HCT116 (cell line): ENCODE results near the gene ZBTB7C. TPM values are rescaled to one million over a fixed set of nuclear protein-coding genes. Genes with fewer than 3 reads are reported as not detected.

Experiments
- ATAC-seq: fragments of 200-7000 bp; cut with Tn5 transposase; 2 replicates; pipeline ENCODE4 v1.9.1; 2020; ENCODE audit warnings: mild to moderate bottlenecking, moderate library complexity
- BruUV-seq: library from RNA; stranded (reverse); fragments of 400-500 nt; replicated peaks from 2 replicates; lab custom pipeline; 2021; lab: Mats Ljungman, UMichigan
- CTCF ChIA-PET: fragments of 300-600 bp; sonication (Branson Sonifier 250); formaldehyde crosslinking; loops from one replicate; lab custom pipeline; 2021; ENCODE audit warnings: antibody characterized with exemption; lab: Charles Lee
- POLR2A ChIA-PET: fragments of 300-600, 350-600 bp; sonication (Branson Sonifier 250); formaldehyde crosslinking; loops from one replicate; lab custom pipeline; 2021; ENCODE audit warnings: antibody characterized with exemption; lab: Charles Lee
- RAD21 ChIA-PET, 2 experiments: fragments of 300-600 bp; sonication (Branson Sonifier 250); formaldehyde crosslinking; loops; one replicate each; lab custom pipeline; 2023; ENCODE audit warnings: low total read pairs in 2 of 2; ENCODE audit not compliant: uncharacterized antibody in 2 of 2, unreplicated experiment in 2 of 2, low non-redundant PET in 1 of 2; lab: Charles Lee
- DNase-seq: peaks from one replicate; pipeline ENCODE4 v3.0.0-alpha.2; 2010; ENCODE audit warnings: low read depth, low spot score
- H2AFZ ChIP-seq: fragments of 200-600 bp; shearing (Covaris generic), sonication (generic); 2 replicates; pipeline ENCODE4 v1.6.1; 2017; ENCODE audit warnings: low read depth, mixed run types, mixed read lengths, antibody characterized with exemption, low read length; ENCODE audit not compliant: poor library complexity, severe bottlenecking
- H3K27ac ChIP-seq: 2 replicates; pipeline ENCODE4 v1.5.1; 2012; ENCODE audit warnings: low read depth, low read length
- H3K27me3 ChIP-seq: fragments of 200-600 bp; sonication (generic); 2 replicates; pipeline ENCODE4 v1.6.1; 2016; ENCODE audit warnings: mixed run types, low read length, mixed read lengths; ENCODE audit not compliant: insufficient read depth
- H3K36me3 ChIP-seq, 2 experiments: fragments of 200-500 bp in 1 of 2; fragments of 200-600 bp in 1 of 2; sonication (Bioruptor generic) in 1 of 2; sonication (generic) in 1 of 2; 2 replicates each; pipeline versions ENCODE4 v1.5.1 to v1.6.1; 2014 to 2016; ENCODE audit warnings: low read length in 2 of 2, inconsistent platforms in 1 of 2, mixed read lengths in 1 of 2, mixed run types in 1 of 2; ENCODE audit not compliant: insufficient read depth in 2 of 2, control insufficient read depth in 1 of 2
- H3K4me1 ChIP-seq, 2 experiments: fragments of 200-600 bp in 1 of 2; sonication (generic) in 1 of 2; 2 replicates each; pipeline versions ENCODE4 v1.5.1 to v1.6.1; 2012 to 2017; ENCODE audit warnings: low read length in 2 of 2, inconsistent platforms in 1 of 2, mild to moderate bottlenecking in 1 of 2, mixed read lengths in 1 of 2, mixed run types in 1 of 2, moderate library complexity in 1 of 2; ENCODE audit not compliant: insufficient read depth in 2 of 2, control insufficient read depth in 1 of 2
- H3K4me2 ChIP-seq: fragments of 200-600 bp; sonication (generic); 2 replicates; pipeline ENCODE4 v1.6.1; 2017; ENCODE audit warnings: mixed run types, low read length, mixed read lengths
- H3K4me3 ChIP-seq, 2 experiments: fragments of 200-600 bp in 1 of 2; sonication (generic) in 1 of 2; replicated peaks in 1 of 2; 2 replicates each; pipeline ENCODE4 v1.5.1; 2011 to 2016; ENCODE audit warnings: low read length in 2 of 2, control low read depth in 1 of 2, low read depth in 1 of 2, mild to moderate bottlenecking in 1 of 2, mixed read lengths in 1 of 2, mixed run types in 1 of 2
- H3K79me2 ChIP-seq: fragments of 200-600 bp; sonication (generic); 2 replicates; pipeline ENCODE4 v1.6.1; 2017; ENCODE audit warnings: mild to moderate bottlenecking, mixed run types, low read length, moderate library complexity, mixed read lengths; ENCODE audit not compliant: insufficient read depth
- H3K9ac ChIP-seq: fragments of 200-600 bp; sonication (generic); 2 replicates; pipeline ENCODE4 v1.6.1; 2016; ENCODE audit warnings: low read length, mixed read lengths
- H3K9me2 ChIP-seq: fragments of 200-600 bp; sonication (generic), shearing (Covaris generic); 2 replicates; pipeline ENCODE4 v1.6.1; 2017; ENCODE audit warnings: mixed run types, mild to moderate bottlenecking, moderate library complexity; ENCODE audit not compliant: insufficient read depth
- H3K9me3 ChIP-seq, 2 experiments: fragments of 200-500 bp in 1 of 2; fragments of 200-600 bp in 1 of 2; sonication (Bioruptor generic) in 1 of 2; sonication (generic) in 1 of 2; 2 replicates each; pipeline ENCODE4 v1.6.1; 2014 to 2017; ENCODE audit warnings: low read length in 2 of 2, mixed read lengths in 2 of 2, inconsistent platforms in 1 of 2, low read depth in 1 of 2, mild to moderate bottlenecking in 1 of 2, mixed run types in 1 of 2, moderate library complexity in 1 of 2; ENCODE audit not compliant: control insufficient read depth in 1 of 2, insufficient read depth in 1 of 2
- H4K20me1 ChIP-seq: fragments of 200-600 bp; sonication (generic), shearing (Covaris generic); 2 replicates; pipeline ENCODE4 v1.6.1; 2017; ENCODE audit warnings: mixed run types, mild to moderate bottlenecking, moderate library complexity; ENCODE audit not compliant: insufficient read depth
- CEBPB ChIP-seq: IDR thresholded peaks from 2 replicates; pipeline ENCODE4 v1.6.1; 2012; ENCODE audit warnings: low read depth
- CTCF ChIP-seq, 3 experiments: fragments of 200-600 bp in 1 of 3; sonication (generic) in 1 of 3; IDR thresholded peaks in 2 of 3; conservative IDR thresholded peaks in 1 of 3; 2 replicates each; pipeline ENCODE4 v1.5.1; 2012 to 2017; ENCODE audit warnings: low read depth in 2 of 3, low read length in 2 of 3, antibody characterized with exemption in 1 of 3, borderline replicate concordance in 1 of 3, control low read depth in 1 of 3, mild to moderate bottlenecking in 1 of 3, mixed read lengths in 1 of 3, mixed run types in 1 of 3, moderate library complexity in 1 of 3; ENCODE audit not compliant: insufficient read depth in 1 of 3
- EGR1 ChIP-seq: IDR thresholded peaks from 2 replicates; pipeline ENCODE4 v1.6.1; 2012; ENCODE audit warnings: low read depth
- EZH2 ChIP-seq: fragments of 200-600 bp; sonication (generic); IDR thresholded peaks from 2 replicates; pipeline ENCODE4 v1.6.1; 2017; ENCODE audit warnings: antibody characterized with exemption, mixed run types
- FOSL1 ChIP-seq: IDR thresholded peaks from 2 replicates; pipeline ENCODE4 v1.6.1; 2012; ENCODE audit warnings: low read depth
- POLR2A ChIP-seq: IDR thresholded peaks from 2 replicates; pipeline ENCODE4 v1.7.0; 2011; ENCODE audit warnings: borderline replicate concordance; ENCODE audit not compliant: insufficient read depth, insufficient read length; ENCODE audit errors: extremely low read depth
- POLR2AphosphoS5 ChIP-seq: IDR thresholded peaks from 2 replicates; pipeline ENCODE4 v1.6.1; 2011; ENCODE audit warnings: mild to moderate bottlenecking, low read depth, low read length, moderate library complexity
- REST ChIP-seq: IDR thresholded peaks from 2 replicates; pipeline ENCODE4 v1.6.1; 2012; ENCODE audit warnings: low read depth
- SP1 ChIP-seq: IDR thresholded peaks from 2 replicates; pipeline ENCODE4 v1.6.1; 2012; ENCODE audit warnings: low read depth
- SRF ChIP-seq: IDR thresholded peaks from 2 replicates; pipeline ENCODE4 v1.6.1; 2012; ENCODE audit warnings: low read depth
- TCF7L2 ChIP-seq: IDR thresholded peaks from 2 replicates; pipeline ENCODE4 v1.7.0; 2011; ENCODE audit warnings: borderline replicate concordance, inconsistent platforms; ENCODE audit not compliant: insufficient read depth, insufficient read length; ENCODE audit errors: extremely low read depth
- YY1 ChIP-seq: IDR thresholded peaks from 2 replicates; pipeline ENCODE4 v1.6.1; 2011; ENCODE audit warnings: low read length, low read depth, moderate library complexity, mild to moderate bottlenecking; ENCODE audit not compliant: insufficient replicate concordance; ENCODE audit errors: extremely low read depth
- ZFX ChIP-seq: fragments of 450-650 bp; IDR thresholded peaks from 2 replicates; pipeline ENCODE4 v1.6.1; 2017
- ZNF274 ChIP-seq: fragments of 200-500 bp; sonication (Bioruptor generic); IDR thresholded peaks from 2 replicates; pipeline ENCODE4 v1.6.1; 2014; ENCODE audit warnings: mild to moderate bottlenecking, low read depth, low read length, inconsistent platforms
- intact Hi-C: fragments of 100-400 bp; cut with micrococcal nuclease; formaldehyde crosslinking; loops from 2 replicates; pipeline ENCODE4 v1.10.0; 2022
- total RNA-seq: library from RNA; stranded (reverse); gene quantifications from one replicate; pipeline ENCODE4 v1.2.1, GENCODE V29; 2021; ENCODE audit not compliant: unreplicated experiment

ZBTB7C gene
- total RNA-seq, 1 experiment from 2014 or later: 0.37 TPM

GRCh38 chr18:48249854-48250253 lies 159.3 kb downstream of the ZBTB7C start (continued):
- TF ChIP-seq EZH2: no peak
- TF ChIP-seq FOSL1: no peak
- TF ChIP-seq ZFX: no peak
- TF ChIP-seq EGR1: no peak
- TF ChIP-seq YY1: no peak

- Histone ChIP-seq H3K9me3 (no peaks in the 10 kb centered on the region), H3K4me3 (no peak overlapping the region), H3K27ac (no peak overlapping the region), H3K9me2 (no peaks in the 10 kb centered on the region), H3K36me3 (no peaks in the 10 kb centered on the region), H3K4me1 (no peaks in the 10 kb centered on the region), H3K4me2 (no peak overlapping the region), H4K20me1 (no peaks in the 10 kb centered on the region), H3K9ac (no peak overlapping the region), H3K27me3 (no peaks in the 10 kb centered on the region), H3K79me2 (no peaks in the 10 kb centered on the region), H2AFZ (no peak overlapping the region)
- CTCF ChIA-PET: no interaction called here
- no peak for DNase-seq
- ATAC-seq: no peak
- intact Hi-C loops: no loop called here
- no TSS peak for BruUV-seq
- POLR2A ChIA-PET: no interaction called here
- no peak for TF ChIP-seq TCF7L2
- no peak for TF ChIP-seq ZNF274
- TF ChIP-seq POLR2A: no peak
- TF ChIP-seq REST: no peak
- no peak for TF ChIP-seq CTCF (IDR thresholded peaks at IDR 0.05 in 2 of 3, conservative IDR thresholded peaks at IDR 0.05 in 1 of 3; ENCODE audit: borderline replicate concordance in 1 of 3, insufficient read depth in 1 of 3, low read depth in 2 of 3, low read length in 2 of 3)
- TF ChIP-seq SRF: no peak
- no peak for TF ChIP-seq CEBPB
- no peak for TF ChIP-seq SP1
- no peak for TF ChIP-seq POLR2AphosphoS5
- RAD21 ChIA-PET: no interaction called here
Measured at GRCh38 chr18:48244530-48244929, 164.7 kb downstream of the ZBTB7C start.
